ENCODE results near the gene PSMC5. TPM values are rescaled to one million over a fixed set of nuclear protein-coding genes. Genes with fewer than 3 reads are reported as not detected.

PSMC5 gene
- total and polyA plus RNA-seq, 10 of the 15 experiments (the other 5 are each of a cell fraction or from before 2014, with no cell fraction given): 55.0 to 266 (median 148) TPM

- WGBS (ENCODE audit: insufficient coverage, insufficient replicate concordance, low lambda C conversion rate, missing lambda C conversion rate): 95% methylated on average over 9 of the region's 9 CpGs
- no peak for FAIRE-seq
- CTCF ChIA-PET: interaction anchor here (1.6 kb wide), 1 partner anchor 11 kb away, joined by 8 read pairs; no protein-coding TSS in a partner anchor
- no peak for ATAC-seq
- SMC1A ChIA-PET (ENCODE audit: uncharacterized antibody, unreplicated experiment): interaction anchor here (1.0 kb wide), 1 partner anchor 14 kb away, joined by 3 read pairs; no protein-coding TSS in a partner anchor
- BruUV-seq (replicated peaks): no TSS peak
- POLR2A ChIA-PET: interaction anchor here (0.8 to 1.5 kb wide), 2 partner anchors 15 kb away, joined by 3 to 7 read pairs; no protein-coding TSS in a partner anchor
- H3K4me1 ChIP-seq (ENCODE audit: control insufficient read depth, insufficient read depth, low read length): peaks cover 12% of the 10 kb centered on the region
- peak overlapping the region; percentile 13; the same call in 1 of the 2 replicates for H3K4me2 ChIP-seq (ENCODE audit: control insufficient read depth, insufficient read depth)
- no peak overlapping the region for H3K4me3 ChIP-seq
- H2AFZ ChIP-seq (ENCODE audit: control insufficient read depth, low read depth, low read length): no peak overlapping the region
- DNase-seq (ENCODE audit: low read depth, low spot score): no peak
- no peaks in the 10 kb centered on the region; the same call in 1 of the 2 replicates for H4K20me1 ChIP-seq (ENCODE audit: control insufficient read depth, insufficient read depth)
- H3K27ac ChIP-seq (ENCODE audit: control insufficient read depth, insufficient read depth): no peak overlapping the region
- no peaks in the 10 kb centered on the region for H3K27me3 ChIP-seq (replicated peaks in 1 of 2; ENCODE audit: control insufficient read depth in 2 of 2, insufficient read depth in 2 of 2, low read length in 1 of 2)
- RAD21 ChIA-PET (ENCODE audit: unreplicated experiment): no interaction called here
- H3K9ac ChIP-seq (ENCODE audit: control insufficient read depth, insufficient read depth, low read length): no peak overlapping the region
- no peak for TF ChIP-seq NFXL1 (IDR thresholded peaks at IDR 0.05; ENCODE audit: borderline replicate concordance)
- TF ChIP-seq NFYB (IDR thresholded peaks at IDR 0.05; ENCODE audit: insufficient read depth, low read depth, low read length): no peak
- TF ChIP-seq POLR2A (IDR thresholded peaks at IDR 0.05; ENCODE audit: low read depth, low read length): peak; percentile 39; the same call in 1 of the 2 replicates
- no peaks in the 10 kb centered on the region for H3K9me3 ChIP-seq (replicated peaks; ENCODE audit: control insufficient read depth, insufficient read depth, low read length)
- intact Hi-C loops (cut with micrococcal nuclease; ENCODE audit: unreplicated experiment) (no loop called here), in situ Hi-C loops (cut with MboI) (no loop called here)
- H3K36me3 ChIP-seq (ENCODE audit: control insufficient read depth in 2 of 2, insufficient read depth in 2 of 2, low read length in 1 of 2): peaks cover 16 to 31% of the 10 kb centered on the region in 2 experiments
- peaks cover 40% of the 10 kb centered on the region for H3K79me2 ChIP-seq (ENCODE audit: control insufficient read depth, insufficient read depth, low read length)
These were observed 2.9 kb upstream of the PSMC5 start for GRCh38 chr17:63824362-63824761.

GRCh38 chr17:63826468-63827001, 696 bp upstream of the PSMC5 start:
- RAD21 ChIA-PET (ENCODE audit: unreplicated experiment): no interaction called here
- H3K4me3 ChIP-seq: peak overlapping the region; percentile 83
- in situ Hi-C loops (cut with MboI): loop anchor here (25.0 kb wide), 1 partner anchor 389 kb away; the partner anchor contains the start of gene CYB561
- FAIRE-seq (no peak), ATAC-seq (peak; percentile 7), DNase-seq (ENCODE audit: low read depth, low spot score) (no peak)
- CTCF ChIA-PET: interaction anchor here (0.7 to 2.9 kb wide), 5 partner anchors 8 to 30 kb away, joined by 3 to 19 read pairs (median 4); partner anchors contain the start of gene SMARCD2
- intact Hi-C loops (cut with micrococcal nuclease; ENCODE audit: unreplicated experiment): loop anchor here (1.0 to 2.0 kb wide), 3 partner anchors 13 to 128 kb away; partner anchors contain the start of gene CCDC47
- POLR2A ChIA-PET: interaction anchor here (0.8 to 4.4 kb wide), 5 partner anchors 15 to 125 kb away, joined by 3 to 22 read pairs (median 4); partner anchors contain the start of genes CCDC47 and DDX42
- SMC1A ChIA-PET (ENCODE audit: uncharacterized antibody, unreplicated experiment): interaction anchor here (0.5 to 1.1 kb wide), 3 partner anchors 9 to 428 kb away, joined by 3 to 4 read pairs (median 3); no protein-coding TSS in a partner anchor
- peaks cover 48% of the 10 kb centered on the region for H3K79me2 ChIP-seq (ENCODE audit: control insufficient read depth, insufficient read depth, low read length)
- peak overlapping the region; percentile 81 for H3K9ac ChIP-seq (ENCODE audit: control insufficient read depth, insufficient read depth, low read length)
- peaks cover 19 to 32% of the 10 kb centered on the region in 2 experiments for H3K36me3 ChIP-seq (ENCODE audit: control insufficient read depth in 2 of 2, insufficient read depth in 2 of 2, low read length in 1 of 2)
- peaks cover 17% of the 10 kb centered on the region for H3K4me1 ChIP-seq (ENCODE audit: control insufficient read depth, insufficient read depth, low read length)
- under 1% methylated on average over 31 of the region's 31 CpGs for WGBS (ENCODE audit: insufficient coverage, insufficient replicate concordance, low lambda C conversion rate, missing lambda C conversion rate)
- H3K9me3 ChIP-seq (replicated peaks; ENCODE audit: control insufficient read depth, insufficient read depth, low read length): no peaks in the 10 kb centered on the region
- no peaks in the 10 kb centered on the region for H4K20me1 ChIP-seq (ENCODE audit: control insufficient read depth, insufficient read depth)
- H3K27ac ChIP-seq (ENCODE audit: control insufficient read depth, insufficient read depth): peak overlapping the region; percentile 95
- H3K4me2 ChIP-seq (ENCODE audit: control insufficient read depth, insufficient read depth): peak overlapping the region; percentile 46
- H2AFZ ChIP-seq (ENCODE audit: control insufficient read depth, low read depth, low read length): peak overlapping the region; percentile 97
- TSS peak; percentile 79 for BruUV-seq (replicated peaks)
- no peaks in the 10 kb centered on the region for H3K27me3 ChIP-seq (replicated peaks in 1 of 2; ENCODE audit: control insufficient read depth in 2 of 2, insufficient read depth in 2 of 2, low read length in 1 of 2)
- no peak for TF ChIP-seq ZNF384 (IDR thresholded peaks at IDR 0.05; ENCODE audit: borderline replicate concordance, low read depth, low read length)
- 0 out of 2 replicates have a peak, but pooled peaks have one; percentile 6 for TF ChIP-seq ASH2L (IDR thresholded peaks at IDR 0.05; ENCODE audit: borderline replicate concordance, low read depth)
- no peak for TF ChIP-seq SIX5 (IDR thresholded peaks at IDR 0.05; ENCODE audit: low read depth, low read length, severe bottlenecking)
- TF ChIP-seq, protein P1, sequence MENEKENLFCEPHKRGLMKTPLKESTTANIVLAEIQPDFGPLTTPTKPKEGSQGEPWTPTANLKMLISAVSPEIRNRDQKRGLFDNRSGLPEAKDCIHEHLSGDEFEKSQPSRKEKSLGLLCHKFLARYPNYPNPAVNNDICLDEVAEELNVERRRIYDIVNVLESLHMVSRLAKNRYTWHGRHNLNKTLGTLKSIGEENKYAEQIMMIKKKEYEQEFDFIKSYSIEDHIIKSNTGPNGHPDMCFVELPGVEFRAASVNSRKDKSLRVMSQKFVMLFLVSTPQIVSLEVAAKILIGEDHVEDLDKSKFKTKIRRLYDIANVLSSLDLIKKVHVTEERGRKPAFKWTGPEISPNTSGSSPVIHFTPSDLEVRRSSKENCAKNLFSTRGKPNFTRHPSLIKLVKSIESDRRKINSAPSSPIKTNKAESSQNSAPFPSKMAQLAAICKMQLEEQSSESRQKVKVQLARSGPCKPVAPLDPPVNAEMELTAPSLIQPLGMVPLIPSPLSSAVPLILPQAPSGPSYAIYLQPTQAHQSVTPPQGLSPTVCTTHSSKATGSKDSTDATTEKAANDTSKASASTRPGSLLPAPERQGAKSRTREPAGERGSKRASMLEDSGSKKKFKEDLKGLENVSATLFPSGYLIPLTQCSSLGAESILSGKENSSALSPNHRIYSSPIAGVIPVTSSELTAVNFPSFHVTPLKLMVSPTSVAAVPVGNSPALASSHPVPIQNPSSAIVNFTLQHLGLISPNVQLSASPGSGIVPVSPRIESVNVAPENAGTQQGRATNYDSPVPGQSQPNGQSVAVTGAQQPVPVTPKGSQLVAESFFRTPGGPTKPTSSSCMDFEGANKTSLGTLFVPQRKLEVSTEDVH (IDR thresholded peaks at IDR 0.05; ENCODE audit: low read depth, partially characterized antibody): no peak
- TF ChIP-seq ZBTB11 (CRISPR knock-in tag; IDR thresholded peaks at IDR 0.05): no peak
- no peak for TF ChIP-seq PAX5 (IDR thresholded peaks at IDR 0.05; ENCODE audit: borderline replicate concordance, low read depth, low read length)
